ENCODE results near the gene KCNIP3.

Gene KCNIP3

GRCh38 chr2:95350774-95351597 lies 53.8 kb downstream of the KCNIP3 start:
- H3K4me3 ChIP-seq (replicated peaks; ENCODE audit: low read depth, low read length), result no peak overlapping the region
- H3K36me3 ChIP-seq (ENCODE audit: control insufficient read depth, insufficient read depth, low read length), result no peaks in the 10 kb centered on the region
- no peak for DNase-seq (ENCODE audit: extremely low read depth, insufficient read length)
- TF ChIP-seq CTCF (IDR thresholded peaks at IDR 0.05; ENCODE audit: insufficient read depth, low read length, poor library complexity, severe bottlenecking), result no peak
- no peaks in the 10 kb centered on the region; the same call in 1 of the 2 replicates for H3K27me3 ChIP-seq (replicated peaks; ENCODE audit: control insufficient read depth, insufficient read depth, low read length)

GRCh38 chr2:95351598-95351915 lies 54.4 kb downstream of the KCNIP3 start:
- Histone ChIP-seq H3K36me3 (ENCODE audit: control insufficient read depth, insufficient read depth, low read length) (no peaks in the 10 kb centered on the region), H3K27me3 (replicated peaks; ENCODE audit: control insufficient read depth, insufficient read depth, low read length) (no peaks in the 10 kb centered on the region; the same call in 1 of the 2 replicates), H3K4me3 (replicated peaks; ENCODE audit: low read depth, low read length) (no peak overlapping the region)
- no peak for DNase-seq (ENCODE audit: extremely low read depth, insufficient read length)
- no peak for TF ChIP-seq CTCF (IDR thresholded peaks at IDR 0.05; ENCODE audit: insufficient read depth, low read length, poor library complexity, severe bottlenecking)

GRCh38 chr2:95352310-95353054 lies 55.3 kb downstream of the KCNIP3 start:
- no peak overlapping the region for H3K4me3 ChIP-seq (replicated peaks; ENCODE audit: low read depth, low read length)
- H3K36me3 ChIP-seq (ENCODE audit: control insufficient read depth, insufficient read depth, low read length), result no peaks in the 10 kb centered on the region
- H3K27me3 ChIP-seq (replicated peaks; ENCODE audit: control insufficient read depth, insufficient read depth, low read length), result no peaks in the 10 kb centered on the region; the same call in 1 of the 2 replicates
- no peak for TF ChIP-seq CTCF (IDR thresholded peaks at IDR 0.05; ENCODE audit: insufficient read depth, low read length, poor library complexity, severe bottlenecking)
- DNase-seq (ENCODE audit: extremely low read depth, insufficient read length), result no peak

- TF ChIP-seq CTCF (IDR thresholded peaks at IDR 0.05; ENCODE audit: insufficient read depth, low read length, poor library complexity, severe bottlenecking), result no peak
- H3K27me3 ChIP-seq (replicated peaks; ENCODE audit: control insufficient read depth, insufficient read depth, low read length), result no peaks in the 10 kb centered on the region; the same call in 1 of the 2 replicates
- H3K36me3 ChIP-seq (ENCODE audit: control insufficient read depth, insufficient read depth, low read length), result no peaks in the 10 kb centered on the region
- no peak overlapping the region for H3K4me3 ChIP-seq (replicated peaks; ENCODE audit: low read depth, low read length)
- DNase-seq (ENCODE audit: extremely low read depth, insufficient read length), result no peak
These were observed 56.0 kb downstream of the KCNIP3 start for GRCh38 chr2:95353055-95353575.

- H3K36me3 ChIP-seq (ENCODE audit: control insufficient read depth, insufficient read depth, low read length), result no peaks in the 10 kb centered on the region
- no peaks in the 10 kb centered on the region; the same call in 1 of the 2 replicates for H3K27me3 ChIP-seq (replicated peaks; ENCODE audit: control insufficient read depth, insufficient read depth, low read length)
- DNase-seq (ENCODE audit: extremely low read depth, insufficient read length), result no peak
- H3K4me3 ChIP-seq (replicated peaks; ENCODE audit: low read depth, low read length), result no peak overlapping the region
- no peak for TF ChIP-seq CTCF (IDR thresholded peaks at IDR 0.05; ENCODE audit: insufficient read depth, low read length, poor library complexity, severe bottlenecking)
These were observed 56.7 kb downstream of the KCNIP3 start for GRCh38 chr2:95353613-95354468.
